Measurements from ENCODE around the gene ZNF536. TPM values are rescaled to one million over a fixed set of nuclear protein-coding genes. Genes with fewer than 3 reads are reported as not detected.

Gene ZNF536
- total and polyA plus RNA-seq, 2 of the 4 experiments (the other 2 are of a cell fraction) = not detected

- BruUV-seq (replicated peaks) = no TSS peak
- Histone ChIP-seq H4K91ac (ENCODE audit: insufficient read depth, low read depth, low read length) (no peak overlapping the region), H3K14ac (replicated peaks; ENCODE audit: low read depth, low read length) (no peak overlapping the region), H4K5ac (ENCODE audit: low read depth, low read length) (no peak overlapping the region), H3K4me1 (ENCODE audit: control insufficient read depth, insufficient read depth, low read length) (no peaks in the 10 kb centered on the region), H3K23ac (ENCODE audit: low read depth, low read length) (no peak overlapping the region), H3K56ac (ENCODE audit: extremely low read depth, insufficient read depth, low read length) (no peak overlapping the region), H2AK9ac (replicated peaks; ENCODE audit: low read depth, low read length, poor library complexity) (no peak overlapping the region), H3K18ac (ENCODE audit: low read depth, low read length) (no peak overlapping the region), H2AFZ (replicated peaks; ENCODE audit: low read length, poor library complexity) (no peak overlapping the region), H3K79me1 (ENCODE audit: low read depth in 1 of 2, low read length in 2 of 2) (no peaks in the 10 kb centered on the region), H3K27me3 (ENCODE audit: control insufficient read depth, insufficient read depth, low read length) (no peaks in the 10 kb centered on the region), H3K36me3 (ENCODE audit: control insufficient read depth, insufficient read depth, low read length) (no peaks in the 10 kb centered on the region), H4K20me1 (ENCODE audit: insufficient read depth, low read length) (no peaks in the 10 kb centered on the region), H2BK20ac (ENCODE audit: low read depth, low read length) (no peak overlapping the region), H3K9me1 (ENCODE audit: insufficient read depth, low read length) (no peaks in the 10 kb centered on the region), H3K9ac (ENCODE audit: low read depth, low read length) (no peak overlapping the region), H2AK5ac (ENCODE audit: low read depth, low read length) (no peak overlapping the region), H3K4ac (ENCODE audit: low read depth, low read length) (no peak overlapping the region), H2BK120ac (ENCODE audit: low read depth, low read length) (no peak overlapping the region), H3K4me3 (ENCODE audit: insufficient read depth, low read depth, low read length) (no peak overlapping the region), H3K9me3 (ENCODE audit: control insufficient read depth, insufficient read depth, low read length) (peaks cover 35% of the 10 kb centered on the region), H2BK5ac (ENCODE audit: low read depth, low read length, poor library complexity, severe bottlenecking) (no peak overlapping the region), H3K27ac (ENCODE audit: insufficient read depth, low read length) (no peak overlapping the region), H4K8ac (ENCODE audit: low read depth in 2 of 2, low read length in 2 of 2) (no peak overlapping the region), H3K4me2 (ENCODE audit: low read depth, low read length) (no peak overlapping the region), H2BK15ac (ENCODE audit: low read depth, low read length) (no peak overlapping the region)
- ATAC-seq (ENCODE audit: low read depth) (no peak), DNase-seq (no peak)
- dilution Hi-C loops (cut with HindIII; ENCODE audit: low sequenced_read_pairs, unreplicated experiment) (no loop called here), in situ Hi-C loops (cut with MboI; ENCODE audit: low sequenced_read_pairs) (no loop called here), intact Hi-C loops (cut with micrococcal nuclease) (no loop called here)
- ChIA-PET POLR2A (ENCODE audit: unreplicated experiment) (no interaction called here), CTCF (no interaction called here)
- WGBS, 2 experiments (ENCODE audit: extremely low coverage in 2 of 2, insufficient read length in 1 of 2) = 70% methylated on average over 2 of the region's 9 CpGs; no CpG with 5 or more reads in 1 of the 2 experiments
- TF ChIP-seq SMC3 (IDR thresholded peaks at IDR 0.05; ENCODE audit: low read depth, low read length) (no peak), MXI1 (IDR thresholded peaks at IDR 0.05; ENCODE audit: borderline replicate concordance, low read depth, low read length) (no peak), BHLHE40 (IDR thresholded peaks at IDR 0.05; ENCODE audit: low read depth, low read length) (no peak), CEBPB (IDR thresholded peaks at IDR 0.05; ENCODE audit: low read depth, low read length) (no peak), RAD21 (IDR thresholded peaks at IDR 0.05; ENCODE audit: low read length) (no peak), NFE2L2 (IDR thresholded peaks at IDR 0.05; ENCODE audit: low read depth, low read length) (no peak), POLR2A (IDR thresholded peaks at IDR 0.05; ENCODE audit: low read depth, low read length) (no peak), FOS (IDR thresholded peaks at IDR 0.05; ENCODE audit: low read depth, low read length) (no peak), RFX5 (IDR thresholded peaks at IDR 0.05; ENCODE audit: low read depth, low read length) (no peak), CHD1 (IDR thresholded peaks at IDR 0.05; ENCODE audit: low read depth, low read length) (no peak), MAZ (IDR thresholded peaks at IDR 0.05; ENCODE audit: borderline replicate concordance, low read depth, low read length) (no peak), ELK1 (IDR thresholded peaks at IDR 0.05; ENCODE audit: borderline replicate concordance, low read depth, low read length) (no peak), RCOR1 (IDR thresholded peaks at IDR 0.05; ENCODE audit: insufficient replicate concordance, low read length) (no peak)
- TF ChIP-seq, protein P1, sequence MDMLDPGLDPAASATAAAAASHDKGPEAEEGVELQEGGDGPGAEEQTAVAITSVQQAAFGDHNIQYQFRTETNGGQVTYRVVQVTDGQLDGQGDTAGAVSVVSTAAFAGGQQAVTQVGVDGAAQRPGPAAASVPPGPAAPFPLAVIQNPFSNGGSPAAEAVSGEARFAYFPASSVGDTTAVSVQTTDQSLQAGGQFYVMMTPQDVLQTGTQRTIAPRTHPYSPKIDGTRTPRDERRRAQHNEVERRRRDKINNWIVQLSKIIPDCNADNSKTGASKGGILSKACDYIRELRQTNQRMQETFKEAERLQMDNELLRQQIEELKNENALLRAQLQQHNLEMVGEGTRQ (IDR thresholded peaks at IDR 0.05; ENCODE audit: low read depth, low read length) = no peak
These were observed 13.0 kb downstream of the ZNF536 start for GRCh38 chr19:30385174-30385573.

All from IMR-90 (cell line).